T1000 (cell line): Measurements from ENCODE around the gene MOB3A.

Source experiments
- DNase-seq: peaks from one replicate; lab custom pipeline; 2025; ENCODE audit warnings: mixed read lengths; lab: John Stamatoyannopoulos, UW

The MOB3A gene

DNA sequence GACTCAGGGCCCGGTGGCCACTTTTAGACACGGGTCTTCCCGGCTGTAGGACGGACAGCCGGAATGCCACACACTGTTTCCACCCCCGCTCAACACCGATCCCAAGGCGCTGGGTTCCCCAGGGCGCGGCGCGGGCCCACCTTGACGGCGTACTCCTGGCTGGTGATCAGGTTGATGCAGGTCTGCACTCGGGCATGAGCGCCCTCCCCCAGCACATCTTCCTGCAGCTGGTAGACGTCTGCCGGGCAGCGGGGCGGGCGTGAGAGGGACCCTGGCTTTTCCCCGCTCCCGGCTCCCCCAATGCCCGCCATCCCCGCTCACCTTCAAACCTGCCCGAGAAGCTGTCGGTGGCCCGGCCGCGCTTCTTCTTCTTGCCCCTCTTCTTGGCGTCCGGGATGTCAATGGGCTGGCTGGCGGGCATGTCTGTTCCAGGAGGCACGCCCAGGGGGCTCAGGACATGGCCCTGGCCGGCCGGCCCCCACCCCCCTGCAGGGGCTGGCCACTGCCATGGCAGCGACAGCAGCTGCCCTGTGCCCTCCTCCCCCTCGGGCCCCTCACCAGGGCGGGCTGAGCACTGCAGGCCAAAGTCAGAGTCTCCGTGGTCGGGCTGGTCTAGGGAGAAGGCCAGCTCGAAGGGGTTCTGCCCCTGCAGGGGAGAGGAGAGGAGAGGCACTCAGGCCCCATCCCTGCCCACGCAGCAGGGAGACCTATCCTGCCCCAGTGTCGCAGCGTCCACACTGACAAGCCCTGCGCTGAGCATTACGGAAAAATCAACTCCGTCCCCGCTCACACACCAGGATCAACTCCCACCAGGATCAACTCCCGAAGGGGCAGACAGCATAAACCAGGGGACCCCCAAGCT is 49.8 kb downstream of the MOB3A start:
- DNase-seq, result no peak

DNA sequence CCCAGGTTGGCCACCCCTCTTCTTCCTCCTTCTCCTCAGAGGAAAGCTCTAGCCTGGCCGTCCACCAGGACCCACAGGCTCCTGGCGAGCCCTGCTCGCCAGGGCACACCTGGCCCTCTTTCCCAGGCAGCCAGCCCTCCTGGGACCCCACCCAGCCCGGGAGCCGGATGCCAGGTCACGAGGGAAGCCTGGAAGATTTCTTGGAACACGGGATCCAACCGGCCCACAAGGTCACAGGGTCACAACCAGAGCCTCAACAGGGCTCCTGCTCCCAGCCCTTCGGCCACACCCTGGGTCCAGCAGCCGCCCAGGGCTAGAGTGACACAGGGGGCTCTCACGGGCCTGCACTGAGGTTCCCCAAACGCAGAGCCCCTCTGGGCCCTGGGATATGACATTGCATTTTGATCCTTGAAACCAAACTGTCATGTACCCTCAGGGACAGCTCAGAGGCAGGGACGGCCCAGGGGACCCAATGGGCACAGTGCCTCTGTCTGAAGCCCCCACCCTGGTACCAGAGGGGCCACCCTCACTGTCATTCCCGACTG is 50.6 kb downstream of the MOB3A start:
- DNase-seq, result no peak

DNA sequence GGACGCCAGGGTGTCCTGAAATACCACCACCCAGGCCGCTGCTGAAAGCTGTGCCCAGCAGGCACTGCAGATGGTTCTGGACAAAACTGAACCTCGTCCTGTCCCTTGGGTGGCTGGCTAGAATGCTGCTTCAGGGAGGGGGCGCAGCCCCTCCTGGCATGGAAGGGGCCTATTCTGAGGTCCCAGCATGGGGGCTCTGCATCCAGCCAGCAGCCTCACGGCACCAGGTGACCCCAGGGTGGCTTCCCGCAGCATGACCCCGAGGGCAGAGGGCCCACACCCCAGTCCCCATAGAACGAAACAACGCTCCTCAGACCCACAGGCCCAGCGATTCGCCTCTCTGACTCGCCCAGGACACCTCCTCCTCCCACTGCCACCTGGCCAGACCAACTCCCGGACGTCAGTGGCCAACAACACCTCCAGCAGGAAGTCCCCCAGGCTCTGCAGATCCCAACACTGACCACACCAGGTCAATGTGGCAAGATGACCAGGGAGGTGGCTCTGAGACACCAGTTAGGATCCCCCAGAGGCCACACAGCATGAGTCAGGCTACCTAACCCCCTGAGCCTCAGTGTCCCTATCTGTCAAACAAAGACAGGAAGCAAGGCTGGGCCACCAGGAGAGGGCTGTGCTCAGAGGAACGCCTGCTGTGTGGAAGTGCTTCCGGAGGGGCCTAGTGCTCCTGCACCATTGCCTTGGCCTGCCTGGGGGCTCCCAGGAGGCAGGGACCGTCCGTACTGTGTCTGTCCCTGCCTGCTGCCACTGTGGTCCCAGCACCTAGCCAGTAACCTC is 51.2 kb downstream of the MOB3A start:
- no peak for DNase-seq

DNA sequence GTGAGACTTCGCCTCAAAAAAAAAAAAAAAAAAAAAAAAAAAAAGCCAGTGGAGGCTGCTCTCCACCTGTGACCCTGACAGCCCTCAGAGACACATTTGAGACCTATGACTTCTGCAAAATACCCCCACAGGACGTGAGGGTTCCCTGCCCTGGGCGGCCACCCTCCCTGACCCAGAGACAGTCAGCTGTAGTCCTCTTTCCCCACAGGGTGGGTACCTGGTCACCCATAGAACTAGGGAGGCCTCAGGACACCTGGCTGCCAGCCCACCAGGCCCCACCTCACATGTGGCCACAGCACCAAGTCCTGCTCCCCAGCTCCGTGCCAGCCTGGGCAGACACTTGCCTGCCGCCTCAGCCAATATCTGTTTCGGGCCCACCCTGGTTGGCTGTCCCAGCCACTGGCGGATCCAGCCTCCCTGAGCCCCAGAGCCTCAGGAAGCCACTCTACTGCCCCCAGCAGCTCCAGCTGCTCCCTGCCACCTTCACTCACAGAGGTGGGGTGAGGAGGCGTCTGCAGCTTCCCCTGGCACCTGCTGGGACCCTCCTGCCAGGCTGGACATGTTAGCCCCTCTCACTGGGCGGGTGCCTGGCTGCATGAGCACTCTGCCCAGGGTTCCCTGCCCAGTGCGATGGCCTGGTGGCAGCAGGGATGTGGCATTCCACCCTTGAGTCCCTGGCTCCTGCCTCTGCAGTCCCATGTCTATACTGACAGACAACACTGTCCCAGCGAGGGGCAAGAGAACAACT is 52.0 kb downstream of the MOB3A start:
- DNase-seq, result no peak

DNA sequence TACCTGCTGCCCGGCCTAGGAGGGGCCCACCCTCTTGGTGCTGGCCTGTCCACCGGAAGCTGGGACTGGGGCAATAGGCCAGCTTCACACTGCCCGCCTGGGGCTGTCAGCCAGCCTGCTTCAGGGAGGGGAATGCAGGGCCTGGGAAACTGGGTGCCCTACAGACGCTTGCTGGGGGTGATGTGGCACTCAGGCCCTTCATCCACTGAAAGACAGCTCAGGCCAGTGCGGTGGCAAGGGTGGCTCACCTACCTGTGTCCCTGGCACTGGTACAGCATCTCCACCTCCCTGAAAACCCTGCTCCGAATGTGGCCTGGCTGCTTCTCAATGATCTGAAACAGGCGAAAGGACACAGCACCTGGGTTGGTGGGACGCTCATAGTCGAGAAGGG is 52.9 kb downstream of the MOB3A start:
- no peak for DNase-seq

DNA sequence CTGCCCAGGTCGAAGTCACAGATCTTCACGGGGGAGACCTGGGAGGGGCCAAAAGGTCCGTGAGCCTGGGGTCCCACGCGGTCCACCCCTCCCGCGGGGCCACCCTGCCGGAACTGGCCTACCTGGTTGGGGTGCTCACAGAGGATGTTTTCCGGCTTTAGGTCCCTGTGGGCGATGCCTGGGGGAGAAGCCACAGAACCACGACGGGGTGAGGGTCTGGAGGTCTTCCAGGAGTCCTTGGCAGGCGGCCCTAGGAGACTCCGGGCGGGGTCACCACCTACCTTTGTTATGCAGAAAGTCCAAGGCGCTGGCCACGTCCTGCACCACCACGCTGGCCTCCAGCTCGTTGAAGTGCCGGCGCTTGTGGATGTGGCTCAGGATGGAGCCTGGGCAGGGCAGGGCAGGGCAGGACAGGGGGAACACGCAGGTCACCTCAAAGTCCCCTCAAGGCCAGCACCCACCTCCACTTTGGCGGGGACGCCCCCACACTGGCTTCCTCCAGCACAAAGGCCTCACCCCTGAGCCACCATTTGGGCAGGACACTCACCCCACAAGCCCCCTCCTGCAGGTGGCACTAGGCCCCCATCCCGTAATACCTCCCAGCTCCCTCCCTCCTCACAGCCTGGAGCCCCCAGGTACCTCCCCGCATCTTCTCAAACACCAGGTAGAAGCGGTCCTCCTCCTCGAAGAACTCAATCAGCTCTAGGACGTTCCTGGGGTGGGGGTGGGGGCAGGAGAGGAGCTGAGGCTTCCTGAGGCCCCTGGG is 53.5 kb downstream of the MOB3A start:
- no peak for DNase-seq

DNA sequence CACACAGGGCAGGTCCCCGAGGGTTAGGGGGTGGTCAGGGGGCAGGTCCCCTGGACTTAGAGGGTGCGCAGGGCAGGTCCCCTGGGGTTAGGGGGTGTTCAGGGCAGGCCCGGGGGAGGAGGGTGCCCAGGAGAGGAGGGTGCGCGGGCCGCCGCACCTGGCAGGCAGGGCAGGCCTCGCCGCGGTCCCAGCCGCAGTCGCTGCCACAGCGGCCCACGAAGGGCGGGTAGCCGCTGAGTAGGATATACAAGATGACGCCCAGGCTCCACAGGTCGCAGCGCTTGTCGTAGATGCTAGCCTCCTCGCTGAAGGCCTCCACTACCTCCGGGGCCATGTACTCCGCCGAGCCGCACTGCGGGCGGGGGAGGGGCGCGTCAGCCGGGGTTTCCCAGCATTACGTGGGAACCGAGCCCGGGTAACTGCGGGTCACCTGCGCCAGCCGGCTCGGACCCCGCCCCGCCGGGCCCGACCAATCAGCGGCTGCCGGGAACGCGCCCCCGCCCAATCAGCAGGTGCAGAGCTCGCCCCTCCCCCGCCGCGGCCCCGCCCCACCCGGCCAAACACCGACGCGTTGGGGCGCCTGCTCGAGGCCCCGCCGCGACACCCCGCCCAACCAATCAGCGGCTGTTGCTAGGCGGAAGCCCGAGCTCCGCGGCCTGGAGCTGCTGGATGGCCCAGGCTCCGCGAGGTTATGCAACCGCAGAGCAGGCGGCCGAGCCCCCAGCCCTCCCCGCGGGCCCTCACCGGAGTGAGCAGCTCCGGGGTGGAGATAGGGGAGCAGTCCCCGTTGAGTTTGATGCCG is 54.2 kb downstream of the MOB3A start:
- DNase-seq, result peak; percentile 96

DNA sequence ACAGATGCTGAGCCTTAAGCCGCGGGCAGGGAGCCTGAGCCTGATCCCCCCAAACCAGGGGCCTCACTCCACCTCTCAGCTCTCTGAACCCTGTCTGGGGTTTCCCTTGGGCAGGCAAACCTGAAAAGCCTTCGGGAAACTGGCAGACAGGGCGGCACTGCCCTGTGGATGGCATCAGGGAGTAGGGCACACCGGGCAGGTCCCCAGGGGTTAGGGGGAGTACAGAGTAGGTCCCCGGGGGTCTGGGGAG is 54.8 kb downstream of the MOB3A start:
- no peak for DNase-seq

DNA sequence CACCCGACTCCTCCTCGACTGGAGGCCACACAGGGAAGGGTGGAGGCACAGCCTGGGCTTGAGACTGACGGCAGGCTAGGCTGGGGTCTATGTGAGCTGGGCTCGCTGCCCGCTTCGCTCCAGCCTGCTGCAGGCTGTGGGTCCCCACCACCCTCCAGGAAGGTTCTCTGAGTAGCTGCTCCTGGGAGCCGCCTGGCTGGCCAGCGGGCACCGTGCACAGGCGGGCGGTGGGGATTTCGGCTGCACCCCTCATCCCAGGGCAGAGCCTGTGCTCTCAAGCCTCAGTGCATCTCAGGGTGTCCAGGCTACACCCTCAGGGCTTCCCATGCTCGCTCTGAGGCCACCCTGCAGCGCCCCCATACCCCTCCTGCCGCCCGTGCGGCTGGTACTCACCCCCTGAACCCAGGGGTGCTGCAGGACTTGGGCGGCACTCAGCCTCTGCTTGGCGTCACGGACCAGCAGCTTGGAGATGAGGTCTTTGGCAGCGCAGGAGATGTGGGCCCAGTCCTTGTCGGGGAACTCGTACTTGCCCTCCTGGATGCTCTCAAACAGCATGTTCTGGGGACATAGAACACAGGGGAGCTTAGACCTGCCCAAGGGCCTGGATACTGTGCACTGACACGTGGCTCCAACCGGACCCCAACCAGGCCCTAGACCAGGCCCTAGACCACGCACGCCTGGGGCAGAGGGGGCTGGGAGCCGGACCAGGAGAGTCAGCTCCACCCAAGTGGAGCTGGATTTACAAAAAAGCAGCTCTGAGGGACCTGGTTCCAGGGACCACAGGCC is 55.3 kb downstream of the MOB3A start:
- DNase-seq, result no peak

DNA sequence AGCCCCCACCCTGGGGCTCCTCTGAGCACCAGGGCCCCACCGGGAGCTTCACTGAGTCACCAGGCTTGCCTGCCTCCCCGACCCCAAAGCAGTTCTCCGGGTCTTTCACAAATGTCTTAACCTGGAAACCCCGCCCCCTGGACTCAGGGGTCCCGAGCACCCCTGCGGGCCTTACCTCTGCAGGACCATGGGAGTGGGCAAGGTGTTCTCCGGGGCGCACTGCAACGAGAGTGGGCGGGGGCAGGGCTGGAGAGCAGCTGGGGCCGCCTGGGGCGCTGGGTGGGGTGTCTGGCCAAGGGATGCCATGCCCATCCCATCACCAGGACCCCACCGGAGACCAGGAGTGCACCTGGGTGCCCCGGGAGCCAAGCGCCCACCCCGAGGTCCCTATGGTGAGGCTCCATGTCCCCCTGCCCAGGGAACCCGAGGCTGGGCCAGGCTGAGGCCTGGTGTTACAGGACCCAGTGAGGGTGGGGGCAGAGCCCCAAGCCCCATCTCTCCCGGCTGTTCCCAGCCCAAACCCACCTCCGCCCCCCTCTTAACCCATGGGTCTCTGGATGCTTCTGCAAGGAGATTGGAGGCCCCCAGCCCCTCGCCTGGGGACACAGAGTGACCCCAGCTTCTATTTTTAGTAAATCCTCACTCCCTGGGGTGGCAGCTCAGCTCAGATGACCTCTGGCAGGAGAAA is 56.0 kb downstream of the MOB3A start:
- DNase-seq, result no peak

DNA sequence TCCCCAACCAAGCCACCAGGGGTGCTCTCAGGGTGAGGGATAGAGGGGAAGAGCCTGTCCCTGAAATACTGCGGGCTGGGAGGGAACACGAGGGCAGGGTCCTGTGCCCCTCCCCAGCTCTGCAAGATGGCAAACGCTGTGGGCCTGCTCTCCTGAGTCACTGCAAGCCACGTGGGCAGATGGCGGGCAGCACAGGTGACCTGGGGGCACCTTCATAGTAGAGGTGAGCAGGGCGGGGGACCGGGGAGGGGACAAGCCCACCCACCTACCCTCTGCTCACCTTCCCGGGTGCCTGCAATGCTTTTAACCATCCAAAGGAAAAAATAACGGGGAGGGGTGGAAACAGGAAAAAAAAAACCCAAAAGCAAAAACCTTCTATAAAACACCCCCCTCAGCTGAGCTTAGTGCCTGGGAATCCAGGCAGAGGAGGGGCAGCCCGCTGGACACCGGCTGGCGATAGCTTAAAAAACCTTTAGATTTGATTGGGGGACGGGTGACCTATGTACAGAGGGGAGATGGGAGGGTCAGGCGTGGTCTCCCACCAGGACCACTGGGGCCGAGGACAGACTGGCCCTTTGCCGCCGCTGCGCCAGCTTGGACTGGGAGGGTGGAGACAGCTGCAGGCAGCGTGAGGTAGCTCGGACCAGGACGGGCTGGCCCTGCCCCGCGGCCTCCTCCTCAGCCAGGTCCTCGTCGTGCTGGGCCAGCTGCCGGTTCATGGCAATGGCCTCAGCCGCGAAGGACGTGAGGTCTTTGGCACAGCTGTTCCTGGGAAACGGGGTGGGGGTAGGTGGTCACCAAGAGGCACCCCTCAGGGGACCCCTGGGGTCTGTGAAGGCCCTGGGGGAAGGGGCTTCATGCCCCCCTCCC is 56.8 kb downstream of the MOB3A start:
- no peak for DNase-seq

DNA sequence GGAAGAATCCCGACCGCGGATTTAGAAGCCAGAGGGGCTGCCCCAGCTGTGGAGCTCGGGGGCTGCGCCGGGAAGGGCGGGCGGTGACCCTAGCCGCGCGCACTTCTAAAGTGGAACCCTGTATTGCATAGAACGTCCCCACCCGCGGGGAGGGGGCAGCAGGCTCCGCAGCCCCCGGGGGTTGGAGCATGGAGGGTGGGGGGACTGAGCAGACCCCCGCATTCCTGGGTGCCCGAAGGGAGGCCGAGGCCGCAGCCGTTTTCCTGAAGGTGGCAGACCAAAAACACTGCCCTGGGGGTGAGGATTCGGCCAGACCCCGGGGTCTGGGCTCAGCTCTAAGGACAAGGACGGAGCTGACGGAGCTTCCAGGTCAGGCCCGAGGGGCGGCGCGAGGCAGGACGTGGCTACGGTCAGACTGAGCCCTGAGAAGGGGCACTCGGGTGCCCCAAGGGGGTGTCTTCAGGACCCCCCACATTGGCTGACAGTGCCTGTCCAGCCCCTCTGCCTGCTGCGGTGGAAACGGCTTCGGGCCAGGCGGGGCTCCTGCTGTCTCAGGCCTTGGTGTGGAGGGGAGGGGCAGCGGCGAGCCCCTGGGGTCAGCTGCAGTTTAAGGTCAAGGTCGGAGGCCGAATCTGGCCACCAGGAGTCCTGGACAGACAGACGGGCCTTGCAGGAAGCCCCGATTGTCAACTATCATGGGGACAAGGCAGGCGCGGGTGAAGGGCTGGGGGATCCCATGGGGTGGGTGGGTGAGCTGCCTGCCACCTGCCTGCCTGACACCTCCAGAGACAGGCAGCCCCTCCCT is 57.6 kb downstream of the MOB3A start:
- no peak for DNase-seq

DNA sequence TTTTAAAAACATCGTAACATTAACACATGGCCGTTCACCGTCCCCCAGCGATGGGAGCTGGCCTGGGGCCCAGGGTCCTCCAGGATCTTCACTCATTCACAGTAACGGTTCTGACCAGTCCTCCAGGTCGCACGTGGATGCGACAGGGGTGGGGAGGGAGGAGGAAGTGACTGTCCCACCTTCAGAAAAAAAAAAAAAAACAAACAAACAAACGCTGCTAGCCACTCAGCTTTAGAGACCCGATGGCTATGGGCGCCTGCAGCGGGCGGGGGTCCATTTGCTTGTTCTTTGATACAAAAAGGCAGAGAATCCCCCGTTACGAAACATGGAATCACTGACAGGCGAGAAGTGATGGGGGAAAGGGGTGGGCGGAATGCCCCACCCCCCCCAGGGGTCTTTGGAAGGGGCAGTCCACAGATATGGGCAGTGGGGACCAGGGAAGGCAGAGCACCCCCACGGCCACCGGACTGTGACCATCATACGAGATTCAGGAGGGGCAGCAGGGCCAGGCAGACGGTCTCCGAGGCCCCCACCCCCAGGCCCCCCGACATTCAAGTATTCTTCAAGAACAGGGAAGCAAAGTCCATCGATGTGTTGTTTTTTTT is 58.4 kb downstream of the MOB3A start:
- no peak for DNase-seq

DNA sequence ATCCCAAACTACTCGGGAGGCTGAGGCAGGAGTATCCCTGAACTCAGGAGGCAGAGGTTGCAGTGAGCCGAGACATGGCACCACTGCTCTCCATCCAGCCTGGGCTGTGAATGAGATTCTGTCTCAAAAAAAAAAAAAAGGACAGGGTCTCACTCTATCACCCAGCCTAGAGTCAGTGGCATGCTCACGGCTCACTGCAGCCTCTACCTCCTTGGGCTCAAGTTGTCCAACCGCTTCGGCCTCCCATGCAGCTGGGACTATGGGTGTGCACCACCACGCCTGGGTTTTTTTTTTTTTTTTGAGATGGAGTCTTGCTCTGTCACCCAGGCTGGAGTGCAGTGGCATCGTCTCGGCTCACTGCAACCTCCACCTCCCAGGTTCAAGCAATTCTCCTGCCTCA is 59.7 kb downstream of the MOB3A start:
- no peak for DNase-seq

DNA sequence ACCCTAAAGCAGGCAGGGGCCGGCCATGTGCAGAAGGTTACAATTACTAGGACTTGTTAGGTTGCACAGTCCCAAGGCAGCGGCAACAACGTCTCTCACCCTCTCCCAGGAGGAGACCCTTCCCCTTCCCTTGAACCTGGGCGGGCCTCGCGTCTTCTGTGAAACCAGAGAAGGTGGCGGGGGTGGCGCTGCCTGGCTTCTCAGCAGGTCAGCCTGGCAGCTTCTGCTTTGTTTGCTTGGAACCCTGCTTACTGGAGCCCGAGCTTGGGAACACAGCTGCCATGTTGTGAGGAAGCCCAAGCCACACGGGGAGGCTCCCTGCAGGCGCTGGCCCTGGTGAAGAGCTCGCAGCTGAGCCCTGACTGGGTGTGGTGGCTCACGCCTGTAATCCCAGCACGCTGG is 60.5 kb downstream of the MOB3A start:
- no peak for DNase-seq

DNA sequence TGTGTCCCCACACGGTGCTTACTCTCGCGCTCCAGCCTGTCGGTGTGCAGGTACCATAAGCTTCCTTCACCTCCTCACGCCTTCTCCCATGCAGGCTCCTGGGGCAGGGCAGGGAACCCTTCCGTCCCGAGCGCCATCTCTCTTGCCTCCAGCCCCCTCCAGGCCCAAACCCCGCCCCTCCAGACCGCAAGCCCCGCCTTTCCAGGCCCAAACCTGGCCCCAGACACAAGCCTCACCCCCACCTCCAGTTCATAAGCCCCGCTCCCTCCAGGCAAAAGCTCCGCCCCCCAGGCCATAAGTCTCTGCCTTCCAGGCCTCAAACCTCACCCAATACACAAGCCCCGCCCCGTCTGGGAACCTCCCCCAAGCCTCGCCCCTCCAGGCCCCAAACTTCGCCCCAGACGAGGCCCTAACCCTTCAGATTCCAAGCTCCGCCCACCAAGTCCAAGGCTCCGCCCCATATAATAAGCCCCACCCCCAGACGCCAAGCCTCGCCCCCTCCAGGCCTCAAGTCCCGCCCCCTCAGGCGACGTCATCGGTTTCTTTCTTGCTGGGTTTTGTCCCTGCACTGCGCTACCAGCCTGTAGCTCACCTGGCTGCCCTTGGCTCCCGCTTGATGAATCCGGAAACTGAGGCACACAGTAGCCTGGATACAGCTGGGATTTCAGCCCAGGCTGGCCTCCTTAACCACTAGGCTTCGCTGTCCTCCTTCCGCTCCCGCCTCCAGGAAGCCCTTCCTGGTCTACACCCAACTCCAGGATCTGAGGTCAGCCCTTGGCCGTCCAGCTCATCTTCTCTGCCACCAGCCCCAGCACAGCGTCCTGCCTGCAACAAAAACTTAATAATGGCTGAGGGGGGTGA is 61.2 kb downstream of the MOB3A start:
- no peak for DNase-seq
